K562 (cell line): ENCODE data around the gene HES5. TPM values are rescaled to one million over a fixed set of nuclear protein-coding genes. Genes with fewer than 3 reads are reported as not detected.

ENCODE experiments used
- FIP1L1 ChIP-seq: fragments of 200-400 bp; formaldehyde crosslinking; IDR thresholded peaks from 2 replicates; pipeline ENCODE4 v1.6.1; 2018; ENCODE audit warnings: mild to moderate bottlenecking, low read depth, low read length; ENCODE audit not compliant: poor library complexity, severe bottlenecking
- FUS ChIP-seq: fragments of 200-400 bp; formaldehyde crosslinking; optimal IDR thresholded peaks from 2 replicates; pipeline ENCODE3; 2017; ENCODE audit warnings: low read depth, low read length
- HMG20B ChIP-seq: fragments of 250-450 bp; sonication (Bioruptor Pico); IDR thresholded peaks from 2 replicates; pipeline ENCODE4 v1.5.0; 2021; ENCODE audit warnings: mild to moderate bottlenecking
- NFIC ChIP-seq: fragments of 450-650 bp; IDR thresholded peaks from 2 replicates; pipeline ENCODE4 v1.6.1; 2017; ENCODE audit warnings: mild to moderate bottlenecking, inconsistent platforms
- NRF1 ChIP-seq, 2 experiments: fragments of 450-650 bp; IDR thresholded peaks in 1 of 2; conservative IDR thresholded peaks in 1 of 2; 2 replicates each; pipeline ENCODE4 v1.6.1; 2014; ENCODE audit warnings: mild to moderate bottlenecking in 2 of 2
- RBBP5 ChIP-seq: fragments of 200-600 bp; sonication (generic); IDR thresholded peaks from 2 replicates; pipeline ENCODE4 v1.6.1; 2012; ENCODE audit warnings: borderline replicate concordance, mild to moderate bottlenecking, low read length, control low read depth, inconsistent platforms; ENCODE audit not compliant: insufficient read depth, poor library complexity, severe bottlenecking
- SAP30 ChIP-seq: fragments of 200-600 bp; sonication (generic); IDR thresholded peaks from 2 replicates; pipeline ENCODE4 v1.6.1; 2012; ENCODE audit warnings: borderline replicate concordance, low read depth, mild to moderate bottlenecking, moderate library complexity, low read length, control low read depth, inconsistent platforms; ENCODE audit not compliant: insufficient read depth, poor library complexity, severe bottlenecking
- SRSF7 ChIP-seq: fragments of 200-400 bp; formaldehyde crosslinking; optimal IDR thresholded peaks from 2 replicates; pipeline ENCODE3; 2017; ENCODE audit warnings: mild to moderate bottlenecking, low read depth, low read length
- ZBTB1 ChIP-seq: sonication (generic); formaldehyde crosslinking; IDR thresholded peaks from 2 replicates; pipeline ENCODE4 v1.8.1; 2023; ENCODE audit warnings: missing genetic modification reagents, low read depth, mild to moderate bottlenecking, borderline replicate concordance
- ZFP1 ChIP-seq: fragments of 450-650 bp; formaldehyde crosslinking; IDR thresholded peaks from 2 replicates; pipeline ENCODE4 v1.4.0; 2020; ENCODE audit warnings: mild to moderate bottlenecking, mixed read lengths
- ZNF174 ChIP-seq: fragments of 250-450 bp; sonication (Bioruptor Pico); IDR thresholded peaks from 2 replicates; pipeline ENCODE4 v1.4.0; 2020; ENCODE audit warnings: mild to moderate bottlenecking
- ZSCAN32 ChIP-seq: fragments of 450-650 bp; formaldehyde crosslinking; IDR thresholded peaks from 2 replicates; pipeline ENCODE4 v1.4.0; 2020; ENCODE audit warnings: mild to moderate bottlenecking, moderate library complexity
- polyA plus RNA-seq, 8 experiments: library from polyadenylated mRNA; depleted of rRNA in 4 of 8; stranded (reverse) in 5 of 8; unstranded in 3 of 8; fragments of >200 nt; fragmentation: Nextera tagmentation in 2 of 8; fragmentation: Illumina TruSeq in 1 of 8; extraction: Ambion mirVana in 2 of 8; extraction: Trizol in 1 of 8; gene quantifications; 2 replicates each; pipeline versions ENCODE4 v1.2.1 to v1.2.3, GENCODE V29; 2011 to 2014; ENCODE audit warnings: inconsistent platforms in 1 of 8, missing spikeins in 1 of 8
- total RNA-seq, 7 experiments: library from RNA; depleted of rRNA in 6 of 7; stranded (reverse); fragments of >200 nt in 6 of 7; fragmentation: Illumina TruSeq in 2 of 7; extraction: Trizol in 2 of 7; gene quantifications; 2 replicates each; pipeline versions ENCODE4 v1.2.1 to v1.2.3, GENCODE V29; 2011 to 2021; ENCODE audit warnings: low replicate concordance in 1 of 7
- TF ChIP-seq, protein P1 (sequence below), 3 experiments: IDR thresholded peaks in 2 of 3; conservative IDR thresholded peaks in 1 of 3; 2 replicates each; pipeline ENCODE4 v1.5.1; 2011 to 2012; ENCODE audit warnings: low read length in 3 of 3, mild to moderate bottlenecking in 3 of 3, control low read depth in 2 of 3, improper control_type of control experiment in 1 of 3, inconsistent platforms in 1 of 3, low read depth in 1 of 3, mixed read lengths in 1 of 3, moderate library complexity in 1 of 3; ENCODE audit not compliant: insufficient read depth in 2 of 3
- TF ChIP-seq, protein P2 (sequence below): sonication (generic); formaldehyde crosslinking; IDR thresholded peaks from 2 replicates; pipeline ENCODE4 v1.8.0; 2022; ENCODE audit warnings: mild to moderate bottlenecking, missing genetic modification reagents, borderline replicate concordance
- TF ChIP-seq, protein P3 (sequence below): fragments of 250-450 bp; sonication (Bioruptor Pico); IDR thresholded peaks from 2 replicates; pipeline ENCODE4 v1.8.0; 2022; ENCODE audit warnings: moderate library complexity, mild to moderate bottlenecking, inconsistent platforms
- TF ChIP-seq, protein P4 (sequence below): fragments of 450-650 bp; IDR thresholded peaks from 2 replicates; pipeline ENCODE4 v1.6.1; 2016; ENCODE audit warnings: missing biosample characterization, missing genetic modification characterization
- TF ChIP-seq, protein P5 (sequence below): fragments of 200-400 bp; formaldehyde crosslinking; IDR thresholded peaks from 2 replicates; pipeline ENCODE4 v1.6.1; 2017; ENCODE audit warnings: mild to moderate bottlenecking, low read depth, low read length, moderate library complexity

The HES5 gene
- total and polyA plus RNA-seq, 9 of the 15 experiments (the other 6 are each of a cell fraction or from before 2014, with no cell fraction given) = not detected

DNA sequence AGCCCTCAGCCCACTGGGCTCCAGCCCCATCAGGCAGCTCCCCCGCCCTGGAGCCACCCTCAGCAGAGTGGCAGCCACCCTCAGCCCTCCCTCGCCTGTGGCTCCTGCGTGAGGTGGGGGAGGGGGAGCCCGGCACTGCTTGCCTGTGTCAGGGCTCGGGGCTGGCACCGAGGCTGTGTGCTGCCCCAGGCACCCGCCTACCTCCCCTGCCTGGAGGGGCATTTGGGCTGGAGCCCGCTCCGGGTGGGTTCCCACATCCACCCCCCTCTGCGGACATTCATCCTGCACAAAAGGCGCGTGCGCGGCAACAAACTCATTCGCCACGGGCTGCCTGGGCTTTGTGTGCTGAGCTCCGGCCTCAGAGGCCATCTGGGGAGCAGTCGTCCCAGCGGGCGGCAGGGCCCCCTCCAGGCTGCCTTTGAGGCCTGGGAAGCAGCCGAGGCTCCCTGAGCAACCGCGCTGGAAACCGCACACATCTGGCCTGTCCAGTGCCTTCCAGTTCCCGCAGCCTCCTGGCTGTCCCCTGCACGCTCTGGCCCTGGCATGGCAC is 13.6 kb upstream of the HES5 start (continued):
- TF ChIP-seq, protein P1, sequence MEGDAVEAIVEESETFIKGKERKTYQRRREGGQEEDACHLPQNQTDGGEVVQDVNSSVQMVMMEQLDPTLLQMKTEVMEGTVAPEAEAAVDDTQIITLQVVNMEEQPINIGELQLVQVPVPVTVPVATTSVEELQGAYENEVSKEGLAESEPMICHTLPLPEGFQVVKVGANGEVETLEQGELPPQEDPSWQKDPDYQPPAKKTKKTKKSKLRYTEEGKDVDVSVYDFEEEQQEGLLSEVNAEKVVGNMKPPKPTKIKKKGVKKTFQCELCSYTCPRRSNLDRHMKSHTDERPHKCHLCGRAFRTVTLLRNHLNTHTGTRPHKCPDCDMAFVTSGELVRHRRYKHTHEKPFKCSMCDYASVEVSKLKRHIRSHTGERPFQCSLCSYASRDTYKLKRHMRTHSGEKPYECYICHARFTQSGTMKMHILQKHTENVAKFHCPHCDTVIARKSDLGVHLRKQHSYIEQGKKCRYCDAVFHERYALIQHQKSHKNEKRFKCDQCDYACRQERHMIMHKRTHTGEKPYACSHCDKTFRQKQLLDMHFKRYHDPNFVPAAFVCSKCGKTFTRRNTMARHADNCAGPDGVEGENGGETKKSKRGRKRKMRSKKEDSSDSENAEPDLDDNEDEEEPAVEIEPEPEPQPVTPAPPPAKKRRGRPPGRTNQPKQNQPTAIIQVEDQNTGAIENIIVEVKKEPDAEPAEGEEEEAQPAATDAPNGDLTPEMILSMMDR (IDR thresholded peaks at IDR 0.05 in 2 of 3, conservative IDR thresholded peaks at IDR 0.05 in 1 of 3; ENCODE audit: insufficient read depth in 2 of 3, low read depth in 1 of 3, low read length in 3 of 3) = peak in 2 of 3 experiments; percentile 8 to 16; a peak in 1 of 6 replicates
- TF ChIP-seq FUS (no peak), SRSF7 (no peak), ZFP1 (CRISPR knock-in tag) (no peak), FIP1L1 (peak; percentile 68), ZBTB1 (CRISPR knock-in tag) (peak; percentile 90), ZNF174 (CRISPR knock-in tag) (no peak), RBBP5 (peak; percentile 11), NRF1 (conservative IDR thresholded peaks at IDR 0.05 in 1 of 2, IDR thresholded peaks at IDR 0.05 in 1 of 2) (peak; percentile 10 to 51; a peak in 3 of 4 replicates), HMG20B (CRISPR knock-in tag) (no peak), ZSCAN32 (no peak), NFIC (no peak), SAP30 (peak; percentile 47)
- TF ChIP-seq, protein P2, sequence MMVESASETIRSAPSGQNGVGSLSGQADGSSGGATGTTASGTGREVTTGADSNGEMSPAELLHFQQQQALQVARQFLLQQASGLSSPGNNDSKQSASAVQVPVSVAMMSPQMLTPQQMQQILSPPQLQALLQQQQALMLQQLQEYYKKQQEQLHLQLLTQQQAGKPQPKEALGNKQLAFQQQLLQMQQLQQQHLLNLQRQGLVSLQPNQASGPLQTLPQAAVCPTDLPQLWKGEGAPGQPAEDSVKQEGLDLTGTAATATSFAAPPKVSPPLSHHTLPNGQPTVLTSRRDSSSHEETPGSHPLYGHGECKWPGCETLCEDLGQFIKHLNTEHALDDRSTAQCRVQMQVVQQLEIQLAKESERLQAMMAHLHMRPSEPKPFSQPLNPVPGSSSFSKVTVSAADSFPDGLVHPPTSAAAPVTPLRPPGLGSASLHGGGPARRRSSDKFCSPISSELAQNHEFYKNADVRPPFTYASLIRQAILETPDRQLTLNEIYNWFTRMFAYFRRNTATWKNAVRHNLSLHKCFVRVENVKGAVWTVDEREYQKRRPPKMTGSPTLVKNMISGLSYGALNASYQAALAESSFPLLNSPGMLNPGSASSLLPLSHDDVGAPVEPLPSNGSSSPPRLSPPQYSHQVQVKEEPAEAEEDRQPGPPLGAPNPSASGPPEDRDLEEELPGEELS (CRISPR knock-in tag) = peak; percentile 72; the same call in 1 of the 2 replicates
- TF ChIP-seq, protein P3, sequence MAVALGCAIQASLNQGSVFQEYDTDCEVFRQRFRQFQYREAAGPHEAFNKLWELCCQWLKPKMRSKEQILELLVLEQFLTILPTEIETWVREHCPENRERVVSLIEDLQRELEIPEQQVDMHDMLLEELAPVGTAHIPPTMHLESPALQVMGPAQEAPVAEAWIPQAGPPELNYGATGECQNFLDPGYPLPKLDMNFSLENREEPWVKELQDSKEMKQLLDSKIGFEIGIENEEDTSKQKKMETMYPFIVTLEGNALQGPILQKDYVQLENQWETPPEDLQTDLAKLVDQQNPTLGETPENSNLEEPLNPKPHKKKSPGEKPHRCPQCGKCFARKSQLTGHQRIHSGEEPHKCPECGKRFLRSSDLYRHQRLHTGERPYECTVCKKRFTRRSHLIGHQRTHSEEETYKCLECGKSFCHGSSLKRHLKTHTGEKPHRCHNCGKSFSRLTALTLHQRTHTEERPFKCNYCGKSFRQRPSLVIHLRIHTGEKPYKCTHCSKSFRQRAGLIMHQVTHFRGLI (CRISPR knock-in tag) = no peak
- TF ChIP-seq, protein P4, sequence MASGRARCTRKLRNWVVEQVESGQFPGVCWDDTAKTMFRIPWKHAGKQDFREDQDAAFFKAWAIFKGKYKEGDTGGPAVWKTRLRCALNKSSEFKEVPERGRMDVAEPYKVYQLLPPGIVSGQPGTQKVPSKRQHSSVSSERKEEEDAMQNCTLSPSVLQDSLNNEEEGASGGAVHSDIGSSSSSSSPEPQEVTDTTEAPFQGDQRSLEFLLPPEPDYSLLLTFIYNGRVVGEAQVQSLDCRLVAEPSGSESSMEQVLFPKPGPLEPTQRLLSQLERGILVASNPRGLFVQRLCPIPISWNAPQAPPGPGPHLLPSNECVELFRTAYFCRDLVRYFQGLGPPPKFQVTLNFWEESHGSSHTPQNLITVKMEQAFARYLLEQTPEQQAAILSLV (tag) = no peak
- TF ChIP-seq, protein P5, sequence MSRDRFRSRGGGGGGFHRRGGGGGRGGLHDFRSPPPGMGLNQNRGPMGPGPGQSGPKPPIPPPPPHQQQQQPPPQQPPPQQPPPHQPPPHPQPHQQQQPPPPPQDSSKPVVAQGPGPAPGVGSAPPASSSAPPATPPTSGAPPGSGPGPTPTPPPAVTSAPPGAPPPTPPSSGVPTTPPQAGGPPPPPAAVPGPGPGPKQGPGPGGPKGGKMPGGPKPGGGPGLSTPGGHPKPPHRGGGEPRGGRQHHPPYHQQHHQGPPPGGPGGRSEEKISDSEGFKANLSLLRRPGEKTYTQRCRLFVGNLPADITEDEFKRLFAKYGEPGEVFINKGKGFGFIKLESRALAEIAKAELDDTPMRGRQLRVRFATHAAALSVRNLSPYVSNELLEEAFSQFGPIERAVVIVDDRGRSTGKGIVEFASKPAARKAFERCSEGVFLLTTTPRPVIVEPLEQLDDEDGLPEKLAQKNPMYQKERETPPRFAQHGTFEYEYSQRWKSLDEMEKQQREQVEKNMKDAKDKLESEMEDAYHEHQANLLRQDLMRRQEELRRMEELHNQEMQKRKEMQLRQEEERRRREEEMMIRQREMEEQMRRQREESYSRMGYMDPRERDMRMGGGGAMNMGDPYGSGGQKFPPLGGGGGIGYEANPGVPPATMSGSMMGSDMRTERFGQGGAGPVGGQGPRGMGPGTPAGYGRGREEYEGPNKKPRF = no peak
